HG03025 (cell line): ENCODE data around the gene BCORL1.

ENCODE experiments used
- ATAC-seq: cut with Tn5 transposase; IDR thresholded peaks from one replicate; pipeline ENCODE4 v1.9.1; 2021; ENCODE audit warnings: mild to moderate bottlenecking, moderate library complexity; ENCODE audit not compliant: unreplicated experiment, low FRiP score

The BCORL1 gene

DNA sequence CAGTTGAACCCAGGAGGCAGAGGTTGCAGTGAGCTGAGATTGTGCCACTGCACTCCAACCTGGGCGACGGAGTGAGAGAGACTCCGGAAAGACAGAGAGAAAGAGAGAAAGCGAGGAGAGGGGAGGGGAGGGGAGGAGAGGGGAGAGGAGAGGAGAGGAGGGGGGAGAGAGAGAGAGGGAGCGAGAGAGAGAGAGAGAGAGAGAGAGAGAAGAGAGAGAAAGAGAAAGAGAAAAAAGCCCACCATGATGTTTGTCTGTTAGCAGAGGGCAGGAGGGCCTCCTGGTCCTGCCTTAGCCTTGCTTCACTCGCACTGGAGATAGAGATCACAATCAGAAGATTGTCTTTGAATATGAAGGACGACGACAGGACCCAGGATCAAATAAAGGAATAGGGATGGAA lies 18.7 kb upstream of the BCORL1 start:
- no peak for ATAC-seq

- no peak for ATAC-seq
Measured at GRCh38 chrX:129965166-129965565, 17.3 kb upstream of the BCORL1 start.

- no peak for ATAC-seq
Measured at GRCh38 chrX:129968968-129969367, 13.5 kb upstream of the BCORL1 start.

- ATAC-seq, result no peak
Measured at GRCh38 chrX:129976441-129976840, 6.0 kb upstream of the BCORL1 start.

DNA sequence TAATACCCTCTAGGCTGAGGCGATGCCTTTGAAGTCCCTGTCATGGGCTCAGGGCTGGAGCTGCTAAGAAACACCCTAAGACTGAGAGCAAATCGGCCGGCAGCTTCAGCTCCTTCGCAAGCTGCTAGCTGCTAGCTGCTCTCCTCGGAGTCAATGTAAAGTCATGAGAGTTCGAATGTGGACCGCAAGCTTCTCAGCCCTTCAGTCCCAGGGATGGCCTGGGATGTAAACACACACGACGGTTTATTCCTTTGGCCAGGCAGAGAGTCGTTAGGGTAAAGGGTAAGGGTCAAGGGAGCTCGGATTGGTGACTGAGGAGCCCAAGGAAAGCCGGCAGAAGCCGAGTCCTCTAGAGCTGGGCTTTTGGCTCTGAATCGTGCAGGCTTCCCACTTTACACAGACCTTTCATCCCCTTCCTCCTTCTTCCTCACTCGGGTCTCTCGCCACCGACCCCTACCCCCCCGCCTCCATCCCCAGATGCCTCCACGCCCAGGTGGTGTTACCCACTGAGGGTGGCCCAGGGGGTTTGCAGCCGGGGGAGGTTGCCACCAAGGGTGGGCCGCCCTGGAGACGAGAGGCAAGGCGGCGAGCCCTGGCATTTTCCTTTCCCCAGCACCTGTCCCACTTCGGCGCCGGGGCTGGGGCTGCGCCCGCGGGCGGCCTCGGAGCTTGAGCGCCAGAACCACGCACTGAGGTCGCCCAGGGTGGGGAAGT lies 3.1 kb upstream of the BCORL1 start:
- no peak for ATAC-seq

GRCh38 chrX:129980001-129980401 lies 2.4 kb upstream of the BCORL1 start:
- ATAC-seq, result no peak

GRCh38 chrX:129980540-129981199 lies 1.8 kb upstream of the BCORL1 start:
- no peak for ATAC-seq

DNA sequence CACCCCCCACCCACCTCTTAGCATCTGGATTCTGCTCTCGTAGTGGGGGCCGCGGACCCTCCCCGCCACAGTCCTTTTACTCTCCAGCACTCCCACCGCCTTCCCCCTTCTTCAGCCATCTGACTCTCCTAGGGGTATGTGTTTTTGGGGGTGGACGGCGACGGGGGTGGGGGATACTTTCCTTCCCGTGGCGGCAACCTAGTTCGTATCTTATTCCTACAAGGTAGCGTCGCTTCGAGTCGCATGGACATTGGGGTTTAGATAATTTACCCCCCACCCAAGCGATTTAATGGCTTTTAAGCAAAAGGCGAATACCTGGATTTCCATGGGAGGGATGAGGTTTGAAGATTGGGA lies 1.3 kb upstream of the BCORL1 start:
- ATAC-seq, result no peak

- no peak for ATAC-seq
Measured at GRCh38 chrX:129981752-129982299, 609 bp upstream of the BCORL1 start.

GRCh38 chrX:129983575-129984110 lies 1.2 kb downstream of the BCORL1 start:
- ATAC-seq, result no peak

GRCh38 chrX:129984111-129984958 lies 1.9 kb downstream of the BCORL1 start:
- no peak for ATAC-seq

GRCh38 chrX:129987871-129988270 lies 5.4 kb downstream of the BCORL1 start:
- ATAC-seq, result no peak

GRCh38 chrX:129992181-129992580 lies 9.7 kb downstream of the BCORL1 start:
- ATAC-seq, result no peak

GRCh38 chrX:129996120-129996519 lies 13.7 kb downstream of the BCORL1 start:
- ATAC-seq, result no peak

- ATAC-seq, result no peak
Measured at GRCh38 chrX:129997086-129997485, 14.7 kb downstream of the BCORL1 start.

GRCh38 chrX:129998021-129998420 lies 15.6 kb downstream of the BCORL1 start:
- ATAC-seq, result no peak

DNA sequence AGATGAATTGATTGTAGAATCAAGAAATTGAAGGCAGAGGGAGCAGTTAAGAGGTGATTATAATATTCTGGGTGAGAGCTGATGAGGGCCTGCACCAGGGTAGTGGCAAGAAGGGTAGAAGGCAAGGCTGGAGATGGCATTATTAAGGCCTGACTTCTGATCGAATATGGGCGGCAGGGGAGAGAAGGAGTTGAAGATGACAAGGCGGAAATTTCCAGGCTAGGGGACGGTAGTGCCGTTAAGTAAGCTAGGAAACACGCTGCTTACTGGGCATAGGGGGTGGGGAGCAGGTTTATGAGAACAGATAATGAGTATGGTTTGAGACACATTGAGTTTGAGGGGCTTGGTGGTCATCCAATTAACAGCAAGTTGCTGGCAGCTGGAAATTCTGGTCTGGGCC lies 19.5 kb downstream of the BCORL1 start:
- no peak for ATAC-seq

- no peak for ATAC-seq
Measured at GRCh38 chrX:130002541-130002940, 20.1 kb downstream of the BCORL1 start.

DNA sequence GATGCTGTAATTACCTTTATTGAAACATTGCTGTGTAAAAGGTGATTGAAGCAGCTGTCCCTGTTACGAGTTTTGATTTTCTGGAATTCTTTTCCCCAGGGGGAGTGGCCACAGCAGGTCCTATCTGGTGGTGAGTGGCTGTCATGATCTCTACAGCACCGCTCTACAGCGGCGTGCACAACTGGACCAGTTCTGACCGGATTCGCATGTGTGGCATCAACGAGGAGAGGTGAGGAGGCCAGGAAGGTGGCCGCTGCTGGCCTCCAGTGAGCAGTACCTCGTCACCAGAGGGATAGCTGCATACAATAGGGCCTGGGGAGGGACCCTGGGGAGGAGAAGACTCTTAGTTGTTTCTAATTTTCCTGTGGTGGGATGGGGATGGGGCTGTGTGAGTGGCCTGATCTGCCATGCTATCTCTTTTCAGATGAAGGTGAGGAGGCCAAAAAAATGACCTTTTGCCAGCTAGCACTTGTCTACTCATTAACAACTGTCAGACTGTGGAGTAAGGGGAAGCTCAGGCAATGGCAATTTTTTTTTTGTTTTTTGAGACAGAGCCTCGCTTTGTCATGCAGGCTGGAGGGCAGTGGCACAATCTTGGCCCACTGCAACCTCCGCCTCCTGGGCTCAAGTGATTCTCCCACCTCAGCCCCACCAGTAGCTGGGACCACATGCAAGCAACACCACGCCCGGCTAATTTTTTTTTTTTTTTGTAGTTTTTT lies 22.8 kb downstream of the BCORL1 start:
- ATAC-seq, result no peak

GRCh38 chrX:130009658-130010223 lies 27.3 kb downstream of the BCORL1 start:
- ATAC-seq, result no peak
